ENCODE data around the gene TMEM120B. TPM values are rescaled to one million over a fixed set of nuclear protein-coding genes. Genes with fewer than 3 reads are reported as not detected.
"Not testable (repeated sequence)": the region's sequence is repeated elsewhere in the genome, so short reads cannot be mapped to it uniquely, and the experiment has no call there.

Gene TMEM120B
- total and polyA plus RNA-seq, 2 experiments from 2014 or later: 5.5 to 9.5 TPM

DNA sequence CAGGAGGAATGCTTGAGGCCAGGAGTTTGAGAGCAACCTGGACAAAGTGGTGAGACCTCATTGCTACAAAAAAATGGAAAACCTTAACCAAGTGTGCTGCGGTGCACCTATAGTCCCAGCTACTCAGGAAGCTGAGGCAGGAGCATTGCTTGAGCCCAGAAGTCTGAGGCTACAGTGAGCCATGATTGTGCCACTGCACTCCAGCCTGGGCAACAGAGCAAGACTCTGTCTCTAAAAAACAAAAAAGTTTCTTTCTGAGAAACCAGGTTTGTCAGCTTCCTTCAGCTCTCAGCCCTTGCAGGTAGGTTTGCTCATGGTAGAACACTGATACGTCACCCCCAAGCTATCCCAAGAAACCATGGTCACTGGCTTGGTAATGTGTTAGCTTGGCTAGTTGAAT, 23.1 kb upstream of the TMEM120B start:
- Histone ChIP-seq H4K20me1 (ENCODE audit: insufficient read depth, poor library complexity, severe bottlenecking) (no peaks in the 10 kb centered on the region), H3K36me3 (replicated peaks; ENCODE audit: insufficient read depth, low read depth) (no peaks in the 10 kb centered on the region), H3K4me3 (no peak overlapping the region), H3K9me3 (ENCODE audit: low read depth) (no peaks in the 10 kb centered on the region), H3K27me3 (no peaks in the 10 kb centered on the region), H2AFZ (no peak overlapping the region), H3K79me2 (no peaks in the 10 kb centered on the region), H3K4me2 (no peak overlapping the region), H3K9me2 (replicated peaks; ENCODE audit: insufficient read depth) (no peaks in the 10 kb centered on the region), H3K27ac (no peak overlapping the region), H3K4me1 (ENCODE audit: insufficient read depth) (no peaks in the 10 kb centered on the region)
- DNase-seq (ENCODE audit: low spot score): no peak
- 95% methylated on average over 2 of the region's 2 CpGs for WGBS (ENCODE audit: low lambda C conversion rate, missing lambda C conversion rate)
- TF ChIP-seq EZH2 (IDR thresholded peaks at IDR 0.05; ENCODE audit: borderline replicate concordance) (no peak), CTCF (IDR thresholded peaks at IDR 0.05; ENCODE audit: poor library complexity) (no peak), EZH2phosphoT487 (IDR thresholded peaks at IDR 0.05; ENCODE audit: low read depth, severe bottlenecking, unreplicated experiment) (no peak)

GRCh38 chr12:121692744-121693143, 19.8 kb upstream of the TMEM120B start:
- not testable (repeated sequence) for H4K20me1 ChIP-seq (ENCODE audit: insufficient read depth, poor library complexity, severe bottlenecking); H3K27ac ChIP-seq; H2AFZ ChIP-seq; DNase-seq (ENCODE audit: low spot score); H3K4me2 ChIP-seq; H3K9me2 ChIP-seq (replicated peaks; ENCODE audit: insufficient read depth); H3K9me3 ChIP-seq (ENCODE audit: low read depth); H3K79me2 ChIP-seq; H3K4me3 ChIP-seq; H3K4me1 ChIP-seq (ENCODE audit: insufficient read depth); H3K27me3 ChIP-seq; H3K36me3 ChIP-seq (replicated peaks; ENCODE audit: insufficient read depth, low read depth)
- 94% methylated on average over 3 of the region's 3 CpGs for WGBS (ENCODE audit: low lambda C conversion rate, missing lambda C conversion rate)

DNA sequence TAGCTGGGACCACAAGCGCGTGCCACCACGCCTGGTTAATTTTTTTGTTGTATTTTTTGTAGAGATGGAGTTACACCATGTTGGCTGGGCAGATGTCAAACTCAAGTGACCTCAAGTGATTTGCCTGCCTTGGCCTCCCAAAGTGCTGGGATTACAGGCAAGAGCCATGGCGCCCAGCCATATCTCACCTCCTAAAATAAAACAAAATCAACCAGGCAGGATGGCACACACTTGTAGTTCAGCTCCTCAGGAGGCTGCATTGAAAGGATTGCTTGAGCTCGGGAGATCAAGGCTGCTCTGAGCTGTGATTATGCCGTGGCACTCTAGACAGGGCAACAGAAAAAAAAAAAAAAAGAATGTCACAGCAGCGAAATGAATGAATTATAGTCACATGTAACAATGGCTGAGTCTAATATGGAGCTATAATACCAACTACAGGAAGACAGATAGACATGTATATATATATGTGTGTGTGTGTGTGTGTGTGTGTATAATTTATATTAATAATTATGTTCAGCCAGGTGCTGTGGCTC, 19.3 kb upstream of the TMEM120B start:
- no peaks in the 10 kb centered on the region for H4K20me1 ChIP-seq (ENCODE audit: insufficient read depth, poor library complexity, severe bottlenecking)
- no peaks in the 10 kb centered on the region for H3K36me3 ChIP-seq (replicated peaks; ENCODE audit: insufficient read depth, low read depth)
- H2AFZ ChIP-seq: no peak overlapping the region
- no peaks in the 10 kb centered on the region for H3K79me2 ChIP-seq
- DNase-seq (ENCODE audit: low spot score): no peak
- no peak overlapping the region for H3K27ac ChIP-seq
- no peak overlapping the region for H3K4me3 ChIP-seq
- H3K4me1 ChIP-seq (ENCODE audit: insufficient read depth): no peaks in the 10 kb centered on the region
- 87% methylated on average over 7 of the region's 7 CpGs for WGBS (ENCODE audit: low lambda C conversion rate, missing lambda C conversion rate)
- H3K9me3 ChIP-seq (ENCODE audit: low read depth): no peaks in the 10 kb centered on the region
- H3K9me2 ChIP-seq (replicated peaks; ENCODE audit: insufficient read depth): no peaks in the 10 kb centered on the region
- no peak overlapping the region for H3K4me2 ChIP-seq
- H3K27me3 ChIP-seq: no peaks in the 10 kb centered on the region
- TF ChIP-seq CTCF (IDR thresholded peaks at IDR 0.05; ENCODE audit: poor library complexity) (no peak), EZH2phosphoT487 (IDR thresholded peaks at IDR 0.05; ENCODE audit: low read depth, severe bottlenecking, unreplicated experiment) (no peak), EZH2 (IDR thresholded peaks at IDR 0.05; ENCODE audit: borderline replicate concordance) (no peak)

GRCh38 chr12:121697093-121697698, 15.4 kb upstream of the TMEM120B start:
- Histone ChIP-seq H3K4me3 (no peak overlapping the region), H3K4me1 (ENCODE audit: insufficient read depth) (peaks cover 3% of the 10 kb centered on the region), H3K4me2 (no peak overlapping the region), H3K27me3 (no peaks in the 10 kb centered on the region), H3K79me2 (no peaks in the 10 kb centered on the region), H4K20me1 (ENCODE audit: insufficient read depth, poor library complexity, severe bottlenecking) (no peaks in the 10 kb centered on the region), H3K9me3 (ENCODE audit: low read depth) (no peaks in the 10 kb centered on the region), H3K9me2 (replicated peaks; ENCODE audit: insufficient read depth) (no peaks in the 10 kb centered on the region), H3K27ac (no peak overlapping the region), H3K36me3 (replicated peaks; ENCODE audit: insufficient read depth, low read depth) (no peaks in the 10 kb centered on the region), H2AFZ (no peak overlapping the region)
- peak; percentile 78 for DNase-seq (ENCODE audit: low spot score)
- TF ChIP-seq EZH2 (IDR thresholded peaks at IDR 0.05; ENCODE audit: borderline replicate concordance) (no peak), CTCF (IDR thresholded peaks at IDR 0.05; ENCODE audit: poor library complexity) (peak; percentile 63)
- WGBS (ENCODE audit: low lambda C conversion rate, missing lambda C conversion rate): 53% methylated on average over 9 of the region's 9 CpGs

DNA sequence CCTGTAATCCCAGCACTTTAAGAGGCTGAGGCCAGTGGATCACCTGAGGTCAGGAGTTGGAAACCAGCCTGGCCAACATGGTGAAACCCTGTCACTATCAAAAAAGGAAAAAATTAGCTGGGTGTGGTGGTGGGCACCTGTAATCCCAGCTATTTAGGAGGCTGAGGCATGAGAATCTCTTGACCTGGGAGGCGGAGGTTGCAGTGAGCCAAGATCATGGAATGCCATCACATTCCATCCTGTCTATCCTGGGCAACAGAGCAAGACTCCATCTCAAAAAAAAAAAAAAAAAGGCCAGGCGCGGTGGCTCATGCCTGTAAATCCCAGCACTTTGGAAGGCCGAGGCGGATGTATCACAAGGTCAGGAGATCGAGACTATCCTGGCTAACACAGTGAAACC, 14.7 kb upstream of the TMEM120B start:
- H3K9me3 ChIP-seq (ENCODE audit: low read depth); H2AFZ ChIP-seq; H3K9me2 ChIP-seq (replicated peaks; ENCODE audit: insufficient read depth); H3K79me2 ChIP-seq; H3K4me2 ChIP-seq; H3K27me3 ChIP-seq; H3K4me1 ChIP-seq (ENCODE audit: insufficient read depth); H3K36me3 ChIP-seq (replicated peaks; ENCODE audit: insufficient read depth, low read depth); DNase-seq (ENCODE audit: low spot score); H4K20me1 ChIP-seq (ENCODE audit: insufficient read depth, poor library complexity, severe bottlenecking); H3K27ac ChIP-seq; H3K4me3 ChIP-seq: not testable (repeated sequence)
- 88% methylated on average over 6 of the region's 6 CpGs for WGBS (ENCODE audit: low lambda C conversion rate, missing lambda C conversion rate)
